H9 (cell line): Measurements from ENCODE around the gene ENOX1. TPM values are rescaled to one million over a fixed set of nuclear protein-coding genes. Genes with fewer than 3 reads are reported as not detected.

Experiments
- DNase-seq: peaks from one replicate; pipeline ENCODE4 v3.0.0-alpha.2; 2017
- H2AFZ ChIP-seq: one replicate; pipeline ENCODE4 v1.6.1; 2013; ENCODE audit warnings: mild to moderate bottlenecking, low read length, control low read depth, moderate library complexity
- H2AK5ac ChIP-seq: 2 replicates; pipeline ENCODE4 v1.6.1; 2013; ENCODE audit warnings: low read length, control low read depth, mixed read lengths; ENCODE audit not compliant: insufficient read length
- H2BK120ac ChIP-seq: one replicate; pipeline ENCODE4 v1.6.1; 2013; ENCODE audit warnings: low read depth, mild to moderate bottlenecking, low read length, control low read depth, inconsistent platforms; ENCODE audit not compliant: poor library complexity, severe bottlenecking
- H2BK12ac ChIP-seq: 2 replicates; pipeline ENCODE4 v1.6.1; 2013; ENCODE audit warnings: low read length, control low read depth, mixed read lengths, low read depth; ENCODE audit not compliant: insufficient read length
- H2BK15ac ChIP-seq: 2 replicates; pipeline ENCODE4 v1.6.1; 2013; ENCODE audit warnings: low read depth, low read length, control low read depth
- H2BK20ac ChIP-seq: one replicate; pipeline ENCODE4 v1.6.1; 2013; ENCODE audit warnings: low read depth, mild to moderate bottlenecking, low read length, control low read depth, inconsistent platforms; ENCODE audit not compliant: poor library complexity, severe bottlenecking
- H2BK5ac ChIP-seq: 2 replicates; pipeline ENCODE4 v1.6.1; 2013; ENCODE audit warnings: low read length, control low read depth, mixed read lengths; ENCODE audit not compliant: insufficient read length
- H3K14ac ChIP-seq: 2 replicates; pipeline ENCODE4 v1.6.1; 2013; ENCODE audit warnings: low read length, control low read depth; ENCODE audit not compliant: insufficient read depth
- H3K18ac ChIP-seq: 2 replicates; pipeline ENCODE4 v1.6.1; 2013; ENCODE audit warnings: low read depth, mild to moderate bottlenecking, mixed read lengths, low read length, control low read depth; ENCODE audit not compliant: insufficient read length
- H3K23ac ChIP-seq: 2 replicates; pipeline ENCODE4 v1.6.1; 2013; ENCODE audit warnings: low read length, control low read depth, mixed read lengths, low read depth; ENCODE audit not compliant: insufficient read length
- H3K23me2 ChIP-seq: 2 replicates; pipeline ENCODE4 v1.6.1; 2013; ENCODE audit warnings: low read depth, mild to moderate bottlenecking, mixed read lengths, low read length, control low read depth; ENCODE audit not compliant: insufficient read length, poor library complexity, severe bottlenecking
- H3K27ac ChIP-seq: 2 replicates; pipeline ENCODE4 v1.5.1; 2013; ENCODE audit warnings: low read length, control low read depth, mixed read lengths, low read depth; ENCODE audit not compliant: insufficient read length
- H3K27me3 ChIP-seq: 2 replicates; pipeline ENCODE4 v1.6.1; 2013; ENCODE audit warnings: low read length, control low read depth, inconsistent platforms; ENCODE audit not compliant: insufficient read depth
- H3K4ac ChIP-seq: 2 replicates; pipeline ENCODE4 v1.6.1; 2013; ENCODE audit warnings: low read depth, mild to moderate bottlenecking, control low read depth, inconsistent platforms, low read length, moderate library complexity
- H3K4me1 ChIP-seq: 2 replicates; pipeline ENCODE4 v1.6.1; 2013; ENCODE audit warnings: low read length, control low read depth, inconsistent platforms; ENCODE audit not compliant: insufficient read depth
- H3K4me2 ChIP-seq: 2 replicates; pipeline ENCODE4 v1.6.1; 2013; ENCODE audit warnings: low read length, control low read depth, mixed read lengths; ENCODE audit not compliant: insufficient read length, insufficient read depth
- H3K56ac ChIP-seq: 2 replicates; pipeline ENCODE4 v1.6.1; 2013; ENCODE audit warnings: low read depth, mild to moderate bottlenecking, mixed read lengths, low read length, control low read depth; ENCODE audit not compliant: insufficient read length
- H3K79me1 ChIP-seq: 2 replicates; pipeline ENCODE4 v1.6.1; 2013; ENCODE audit warnings: low read depth, mild to moderate bottlenecking, moderate library complexity, low read length, control low read depth, inconsistent platforms; ENCODE audit not compliant: insufficient read depth, poor library complexity, severe bottlenecking
- H3K79me2 ChIP-seq: 2 replicates; pipeline ENCODE4 v1.6.1; 2013; ENCODE audit warnings: low read length, control low read depth, inconsistent platforms; ENCODE audit not compliant: insufficient read depth
- H3K9ac ChIP-seq: 2 replicates; pipeline ENCODE4 v1.6.1; 2013; ENCODE audit warnings: low read length, control low read depth, mixed read lengths; ENCODE audit not compliant: insufficient read length; ENCODE audit errors: extremely low read depth
- H3K9me3 ChIP-seq: one replicate; pipeline ENCODE4 v1.6.1; 2013; ENCODE audit warnings: low read depth, low read length, inconsistent platforms; ENCODE audit not compliant: control insufficient read depth
- H3T11ph ChIP-seq: one replicate; pipeline ENCODE4 v1.6.1; 2013; ENCODE audit warnings: mild to moderate bottlenecking, low read length, control low read depth, inconsistent platforms
- H4K20me1 ChIP-seq: one replicate; pipeline ENCODE4 v1.6.1; 2013; ENCODE audit not compliant: control insufficient read depth, insufficient read length, insufficient read depth
- H4K5ac ChIP-seq: 2 replicates; pipeline ENCODE4 v1.6.1; 2013; ENCODE audit warnings: low read depth, mild to moderate bottlenecking, mixed read lengths, low read length, control low read depth; ENCODE audit not compliant: insufficient read length
- H4K8ac ChIP-seq: replicated peaks from 2 replicates; pipeline ENCODE4 v1.6.1; 2013; ENCODE audit warnings: low read length, control low read depth, mixed read lengths, low read depth; ENCODE audit not compliant: insufficient read length
- H4K91ac ChIP-seq: 2 replicates; pipeline ENCODE4 v1.6.1; 2013; ENCODE audit warnings: low read depth, mild to moderate bottlenecking, moderate library complexity, mixed read lengths, low read length, control low read depth; ENCODE audit not compliant: insufficient read length
- H3K27ac Mint-ChIP-seq, 3 experiments: 2 replicates in 2 of 3; 3 replicates in 1 of 3; pipeline ENCODE4 v1.8.0; 2020 to 2021; ENCODE audit warnings: mixed read lengths in 3 of 3, mild to moderate bottlenecking in 1 of 3, moderate library complexity in 1 of 3
- H3K27me3 Mint-ChIP-seq: 2 replicates; pipeline ENCODE4 v1.8.0; 2021; ENCODE audit warnings: low read depth, mild to moderate bottlenecking, moderate library complexity, mixed read lengths
- H3K36me3 Mint-ChIP-seq, 3 experiments: 2 replicates in 2 of 3; 3 replicates in 1 of 3; pipeline ENCODE4 v1.8.0; 2020 to 2021; ENCODE audit warnings: low read depth in 3 of 3, mixed read lengths in 3 of 3; ENCODE audit not compliant: insufficient read depth in 1 of 3
- H3K4me1 Mint-ChIP-seq, 2 experiments: 2 replicates each; pipeline ENCODE4 v1.8.0; 2020; ENCODE audit warnings: mixed read lengths in 2 of 2
- H3K4me3 Mint-ChIP-seq, 2 experiments: 2 replicates in 1 of 2; 3 replicates in 1 of 2; pipeline ENCODE4 v1.8.0; 2020 to 2021; ENCODE audit warnings: mild to moderate bottlenecking in 2 of 2, mixed read lengths in 2 of 2, moderate library complexity in 1 of 2
- H3K9me3 Mint-ChIP-seq, 2 experiments: 2 replicates in 1 of 2; 3 replicates in 1 of 2; pipeline ENCODE4 v1.8.0; 2020; ENCODE audit warnings: mild to moderate bottlenecking in 2 of 2, mixed read lengths in 2 of 2, moderate library complexity in 1 of 2
- WGBS: extraction: QIAGEN DNeasy Blood & Tissue Kit; methylation state at CpG from one replicate; pipeline ENCODE4 v1.1.7; 2013; ENCODE audit warnings: missing lambda C conversion rate, low lambda C conversion rate, mixed read lengths; ENCODE audit not compliant: insufficient read length; ENCODE audit errors: extremely low coverage; 5-methylcytosine and 5-hydroxymethylcytosine counted together
- total RNA-seq: library from RNA; stranded (reverse); gene quantifications from 2 replicates; pipeline ENCODE4 v1.2.1, GENCODE V29; 2021
- TF ChIP-seq, protein P1 (sequence below): fragments of 200-600 bp; sonication (generic); conservative IDR thresholded peaks from 3 replicates; pipeline ENCODE4 v1.8.0; 2021; ENCODE audit warnings: antibody characterized with exemption, mild to moderate bottlenecking

Gene ENOX1
- total RNA-seq, 1 experiment from 2014 or later: 0.24 TPM

- Histone ChIP-seq H4K8ac (no peak overlapping the region), H2BK20ac (no peak overlapping the region), H3K18ac (no peak overlapping the region), H2AFZ (no peak overlapping the region), H2BK5ac (no peak overlapping the region), H3K79me1 (no peaks in the 10 kb centered on the region), H3K23me2 (no peaks in the 10 kb centered on the region), H3K27me3 (no peaks in the 10 kb centered on the region), H2BK15ac (no peak overlapping the region), H3K4me2 (no peak overlapping the region), H2BK12ac (no peak overlapping the region), H3K79me2 (no peaks in the 10 kb centered on the region), H3K9me3 (no peaks in the 10 kb centered on the region), H2AK5ac (no peak overlapping the region), H2BK120ac (no peak overlapping the region), H4K91ac (no peak overlapping the region), H3K4me1 (no peaks in the 10 kb centered on the region; the same call in 1 of the 2 replicates), H3K27ac (no peak overlapping the region), H3K4ac (no peak overlapping the region), H3K9ac (no peak overlapping the region), H3K56ac (no peak overlapping the region), H3K23ac (no peak overlapping the region), H3K14ac (no peak overlapping the region), H3T11ph (no peak overlapping the region), H4K5ac (no peak overlapping the region), H4K20me1 (no peaks in the 10 kb centered on the region)
- no CpG with 5 or more reads among the region's 2 CpGs for WGBS
- H3K9me3 Mint-ChIP-seq: no peaks in the 10 kb centered on the region
- H3K36me3 Mint-ChIP-seq: no peaks in the 10 kb centered on the region
- H3K27me3 Mint-ChIP-seq: no peaks in the 10 kb centered on the region
- TF ChIP-seq, protein P1, sequence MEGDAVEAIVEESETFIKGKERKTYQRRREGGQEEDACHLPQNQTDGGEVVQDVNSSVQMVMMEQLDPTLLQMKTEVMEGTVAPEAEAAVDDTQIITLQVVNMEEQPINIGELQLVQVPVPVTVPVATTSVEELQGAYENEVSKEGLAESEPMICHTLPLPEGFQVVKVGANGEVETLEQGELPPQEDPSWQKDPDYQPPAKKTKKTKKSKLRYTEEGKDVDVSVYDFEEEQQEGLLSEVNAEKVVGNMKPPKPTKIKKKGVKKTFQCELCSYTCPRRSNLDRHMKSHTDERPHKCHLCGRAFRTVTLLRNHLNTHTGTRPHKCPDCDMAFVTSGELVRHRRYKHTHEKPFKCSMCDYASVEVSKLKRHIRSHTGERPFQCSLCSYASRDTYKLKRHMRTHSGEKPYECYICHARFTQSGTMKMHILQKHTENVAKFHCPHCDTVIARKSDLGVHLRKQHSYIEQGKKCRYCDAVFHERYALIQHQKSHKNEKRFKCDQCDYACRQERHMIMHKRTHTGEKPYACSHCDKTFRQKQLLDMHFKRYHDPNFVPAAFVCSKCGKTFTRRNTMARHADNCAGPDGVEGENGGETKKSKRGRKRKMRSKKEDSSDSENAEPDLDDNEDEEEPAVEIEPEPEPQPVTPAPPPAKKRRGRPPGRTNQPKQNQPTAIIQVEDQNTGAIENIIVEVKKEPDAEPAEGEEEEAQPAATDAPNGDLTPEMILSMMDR: no peak
- DNase-seq: no peak
- H3K27ac Mint-ChIP-seq: no peak overlapping the region
- peaks cover 10 to 18% of the 10 kb centered on the region in 2 experiments for H3K4me1 Mint-ChIP-seq
- no peak overlapping the region for H3K4me3 Mint-ChIP-seq
Observed at GRCh38 chr13:43388282-43389034, 398.3 kb downstream of the ENOX1 start.
